D721Med (cell line): ENCODE measurements around the gene YIF1A.
A peak's percentile ranks its signal among the peaks of the same experiment; 100 is the strongest.
"Not testable (repeated sequence)": the region's sequence is repeated elsewhere in the genome, so short reads cannot be mapped to it uniquely, and the experiment has no call there.

Source experiments
- DNase-seq: peaks from one replicate; pipeline ENCODE4 v3.0.0; 2011; ENCODE audit warnings: low spot score; ENCODE audit not compliant: insufficient read length
- FAIRE-seq: peaks from 2 replicates; lab custom pipeline; 2011; peaks lifted over from hg19 to GRCh38; lab: Jason Lieb, UNC
- CTCF ChIP-seq: IDR thresholded peaks from 2 replicates; pipeline ENCODE4 v1.5.1; 2012; ENCODE audit warnings: mild to moderate bottlenecking, control low read depth; ENCODE audit not compliant: insufficient read depth; ENCODE audit errors: missing control alignments

Gene YIF1A

GRCh38 chr11:66281001-66281400, 7.9 kb downstream of the YIF1A start:
- FAIRE-seq (no peak), DNase-seq (no peak)

GRCh38 chr11:66280428-66280827, 8.5 kb downstream of the YIF1A start:
- FAIRE-seq: no peak
- TF ChIP-seq CTCF: no peak
- no peak for DNase-seq

More at GRCh38 chr11:66281001-66281400, 7.9 kb downstream of the YIF1A start:
- no peak for TF ChIP-seq CTCF

GRCh38 chr11:66279092-66279734, 9.7 kb downstream of the YIF1A start:
- DNase-seq (no peak), FAIRE-seq (no peak)
- TF ChIP-seq CTCF: no peak

- TF ChIP-seq CTCF: no peak
- FAIRE-seq (no peak), DNase-seq (no peak)
Measured at GRCh38 chr11:66278363-66279091, 10.4 kb downstream of the YIF1A start.

GRCh38 chr11:66277471-66278362, 11.2 kb downstream of the YIF1A start, which contains the start of gene CNIH2:
CNIH2 (plus strand) TSS chr11:66278175; CDS start chr11:66278457, 282 bp downstream.
- no peak for FAIRE-seq
- DNase-seq: peak; percentile 77
- no peak for TF ChIP-seq CTCF

GRCh38 chr11:66277064-66277463, 11.9 kb downstream of the YIF1A start:
- not testable (repeated sequence) for FAIRE-seq, DNase-seq

- FAIRE-seq: not testable (repeated sequence)
Measured at GRCh38 chr11:66276619-66277018, 12.3 kb downstream of the YIF1A start.

More at GRCh38 chr11:66276619-66277018, 12.3 kb downstream of the YIF1A start:
- DNase-seq: not testable (repeated sequence)
